Muscle of arm (tissue), 12 donors: ENCODE results near the gene MTFMT. TPM values are rescaled to one million over a fixed set of nuclear protein-coding genes. Genes with fewer than 3 reads are reported as not detected.
"Not testable (repeated sequence)": the region's sequence is repeated elsewhere in the genome, so short reads cannot be mapped to it uniquely, and the experiment has no call there.

Experiments
- DNase-seq: peaks from one replicate; pipeline ENCODE4 v3.0.0-alpha.2; 2013
- polyA plus RNA-seq, 12 donors: library from polyadenylated mRNA; unstranded; fragments of 120-200 nt; gene quantifications; one replicate each; pipeline ENCODE4 v1.2.1, GENCODE V29; 2013; ENCODE audit not compliant: insufficient read length in 12 of 12

Gene MTFMT
- polyA plus RNA-seq, 12 donors, result 8.2 to 13.0 (median 9.4) TPM; not detected in 2

- no peak for DNase-seq
These were observed 12.3 kb upstream of the MTFMT start for GRCh38 chr15:65041787-65042186.

- DNase-seq, result no peak
These were observed 11.0 kb upstream of the MTFMT start for GRCh38 chr15:65040461-65040860.

DNA sequence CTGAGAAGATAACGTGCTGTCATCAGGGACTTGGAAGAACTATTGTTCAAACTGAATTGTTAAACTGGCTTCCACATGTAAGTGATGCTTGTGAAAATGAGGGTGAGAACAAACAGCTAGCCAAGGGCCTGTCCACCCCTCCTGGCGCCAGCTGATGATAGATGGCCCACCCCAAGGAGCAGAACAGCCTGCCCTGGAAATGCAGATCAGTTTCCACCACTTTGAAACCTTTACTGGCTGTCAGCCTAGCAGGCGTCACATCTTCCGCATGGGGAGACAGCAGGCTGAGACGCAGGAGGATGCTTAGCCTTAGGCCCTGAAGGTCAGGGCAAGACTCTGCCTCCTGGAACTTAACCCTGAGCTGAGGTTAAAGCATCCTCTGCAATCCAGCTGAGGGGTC lies 9.4 kb upstream of the MTFMT start:
- DNase-seq, result no peak

GRCh38 chr15:65038428-65038827 lies 9.0 kb upstream of the MTFMT start:
- DNase-seq, result no peak

GRCh38 chr15:65037309-65037708 lies 7.9 kb upstream of the MTFMT start:
- DNase-seq, result no peak

- DNase-seq, result no peak
These were observed 5.3 kb upstream of the MTFMT start for GRCh38 chr15:65034719-65035118.

DNA sequence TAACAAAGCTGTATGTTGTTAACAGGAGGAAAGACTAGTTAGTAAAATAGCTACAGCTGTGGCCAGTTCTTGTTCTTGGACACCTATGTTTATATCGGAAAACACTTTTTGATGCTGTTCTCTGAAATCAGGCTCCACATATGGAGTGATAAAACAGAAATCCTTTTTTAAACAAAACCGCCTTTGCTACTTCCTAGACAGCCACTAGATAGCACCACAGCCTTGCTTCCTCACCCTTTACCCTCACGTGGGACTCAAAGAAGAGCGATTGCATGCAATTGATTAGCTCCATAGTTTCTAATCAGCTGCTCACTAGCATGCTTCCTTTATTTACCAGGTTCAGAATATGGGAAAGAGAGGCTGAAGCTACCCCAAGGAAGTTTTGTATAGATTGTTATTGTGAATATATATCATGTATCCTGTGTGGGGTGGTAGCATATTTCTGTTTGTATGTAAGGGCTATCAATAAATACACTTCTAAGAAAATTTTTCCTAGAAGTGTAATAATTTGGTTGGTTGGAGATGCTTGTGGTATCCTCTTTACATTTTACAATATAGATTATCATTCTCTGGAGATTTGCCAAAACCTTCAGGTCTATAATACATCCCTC lies 4.3 kb upstream of the MTFMT start:
- no peak for DNase-seq

DNA sequence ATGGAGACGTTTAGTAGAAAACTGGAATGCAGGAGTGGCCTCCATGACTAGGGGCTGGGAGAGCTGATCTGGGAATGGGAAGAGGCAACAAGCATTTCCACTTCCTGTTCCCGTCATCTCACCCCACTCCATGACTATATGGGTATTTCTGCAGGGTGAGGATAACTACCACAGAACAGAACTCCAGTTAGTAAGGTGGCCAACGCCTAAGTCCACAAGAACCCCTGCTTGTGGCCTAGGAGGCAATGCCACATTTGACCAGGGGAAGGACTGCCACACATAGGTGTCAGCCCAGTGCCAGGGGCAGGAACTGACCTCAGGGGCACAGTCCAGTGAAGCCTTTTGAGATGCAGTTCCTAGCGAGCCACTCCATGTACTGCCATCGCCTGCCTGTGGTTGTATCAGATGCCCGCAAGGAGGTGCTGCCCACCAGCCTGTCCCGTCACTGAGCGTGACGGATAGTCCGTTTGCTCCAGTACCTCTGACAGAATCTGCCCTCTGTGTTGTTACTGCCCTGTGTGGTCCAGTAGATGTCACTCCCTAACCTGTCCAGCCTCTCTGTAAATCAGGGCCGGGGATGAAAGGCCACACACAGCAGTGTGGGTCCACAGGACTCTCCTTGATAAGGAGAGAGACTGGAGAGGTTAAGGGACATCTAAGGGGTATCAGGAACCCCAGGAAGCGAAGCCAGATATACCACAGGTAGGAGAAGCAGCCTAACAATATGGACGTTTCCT lies 3.5 kb upstream of the MTFMT start:
- no peak for DNase-seq

DNA sequence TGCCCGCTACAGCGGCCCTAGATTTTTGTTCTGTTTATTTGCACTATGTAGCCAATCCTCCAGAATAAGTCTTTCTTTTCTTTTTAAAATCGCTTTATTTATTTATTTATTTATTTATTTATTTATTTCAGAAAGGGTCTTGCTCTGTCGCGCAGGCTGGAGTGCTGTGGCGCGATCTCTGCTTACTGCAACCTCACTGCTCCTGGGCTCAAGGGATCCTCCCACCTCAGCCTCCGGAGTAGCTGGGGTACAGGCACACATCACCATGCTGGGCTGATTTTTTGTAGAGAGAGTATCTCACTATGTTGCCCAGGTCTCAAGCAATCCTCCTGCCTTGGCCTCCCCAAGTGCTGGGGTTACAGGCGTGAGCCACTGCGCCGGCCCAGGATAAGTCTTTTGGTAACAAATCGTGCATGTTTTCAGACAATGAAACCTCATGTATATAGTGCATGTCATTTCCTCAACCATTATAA lies 333 bp upstream of the MTFMT start:
- no peak for DNase-seq

DNA sequence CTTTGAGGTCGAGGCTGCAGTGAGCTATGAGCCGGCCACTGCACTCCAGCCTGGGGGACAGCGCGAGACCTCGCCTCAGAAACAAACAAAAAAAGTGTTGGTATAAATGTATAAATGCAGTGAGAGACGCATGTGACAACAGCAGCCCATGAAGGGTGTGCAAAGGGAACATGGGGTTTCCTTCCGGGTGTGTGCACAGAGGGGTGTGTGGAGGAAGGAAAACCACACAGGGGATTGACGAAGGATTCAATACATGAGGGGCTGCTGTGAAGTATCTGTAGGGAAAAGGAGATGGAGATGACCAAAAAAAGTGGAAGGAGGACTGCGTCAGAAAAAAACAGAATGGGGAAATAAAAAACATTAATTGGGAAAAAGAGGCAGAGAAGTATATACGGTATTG lies 1.1 kb downstream of the MTFMT start:
- no peak for DNase-seq

GRCh38 chr15:65027593-65027992 lies 1.8 kb downstream of the MTFMT start:
- no peak for DNase-seq

- DNase-seq, result no peak
These were observed 2.7 kb downstream of the MTFMT start for GRCh38 chr15:65026756-65027155.

DNA sequence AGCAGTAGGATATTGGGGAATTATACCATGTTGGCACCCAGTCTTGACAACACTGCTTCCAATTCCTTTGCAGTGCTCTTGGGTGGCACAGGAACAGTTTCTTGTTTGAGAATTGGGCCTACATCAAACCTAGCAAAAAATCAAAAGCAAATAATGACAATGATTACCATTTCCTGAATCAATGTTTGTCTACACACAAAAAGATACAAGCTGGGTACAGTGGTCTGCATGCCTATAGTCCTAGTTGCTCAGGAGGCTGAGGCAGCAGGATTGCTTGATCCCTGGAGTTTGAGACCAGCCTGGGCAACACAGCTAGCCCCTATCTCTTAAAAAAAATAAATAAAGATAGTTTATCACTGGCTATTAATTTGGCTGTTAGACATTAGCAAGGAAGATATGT lies 8.0 kb downstream of the MTFMT start:
- no peak for DNase-seq

- DNase-seq, result no peak
These were observed 9.0 kb downstream of the MTFMT start for GRCh38 chr15:65020419-65020818.

DNA sequence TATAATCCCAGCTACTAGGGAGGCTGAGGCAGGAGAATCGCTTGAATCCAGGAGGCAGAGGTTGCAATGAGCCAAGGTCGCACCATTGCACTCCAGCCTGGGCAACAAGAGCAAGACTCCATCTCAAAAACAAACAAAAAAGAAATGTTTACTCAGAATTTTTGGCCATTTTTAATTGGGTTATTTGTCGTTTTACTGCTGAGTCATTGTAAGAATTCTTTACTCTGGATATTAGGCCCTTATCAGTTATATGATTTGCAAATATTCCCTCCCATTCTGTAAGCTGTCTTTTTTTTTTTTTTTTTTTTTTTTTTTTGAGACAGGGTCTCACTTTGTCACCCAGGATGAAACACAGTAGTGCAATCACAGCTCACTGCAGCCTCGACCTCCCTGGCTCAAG lies 18.2 kb downstream of the MTFMT start:
- not testable (repeated sequence) for DNase-seq

- DNase-seq, result no peak
These were observed 20.5 kb downstream of the MTFMT start for GRCh38 chr15:65008983-65009382.

GRCh38 chr15:65006876-65007275 lies 22.6 kb downstream of the MTFMT start:
- no peak for DNase-seq

DNA sequence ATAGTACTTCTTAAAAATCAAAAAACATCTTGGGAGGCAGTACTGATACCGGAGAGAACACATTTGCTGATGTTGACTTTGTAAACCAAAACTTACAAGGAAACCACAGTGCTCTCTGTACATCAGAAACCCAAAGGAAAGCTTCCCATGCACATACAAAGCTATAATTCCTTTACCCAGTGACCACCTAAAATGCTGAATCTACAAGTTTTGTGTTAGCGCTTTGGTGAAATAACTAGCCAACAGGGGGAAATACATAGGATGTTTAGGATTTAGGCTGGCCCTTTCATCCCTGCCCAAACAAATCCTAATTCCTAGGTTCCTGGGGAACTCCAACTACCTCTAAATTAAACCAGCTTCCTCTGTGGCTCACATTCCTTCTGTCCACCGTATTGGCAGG lies 24.4 kb downstream of the MTFMT start:
- DNase-seq, result no peak

DNA sequence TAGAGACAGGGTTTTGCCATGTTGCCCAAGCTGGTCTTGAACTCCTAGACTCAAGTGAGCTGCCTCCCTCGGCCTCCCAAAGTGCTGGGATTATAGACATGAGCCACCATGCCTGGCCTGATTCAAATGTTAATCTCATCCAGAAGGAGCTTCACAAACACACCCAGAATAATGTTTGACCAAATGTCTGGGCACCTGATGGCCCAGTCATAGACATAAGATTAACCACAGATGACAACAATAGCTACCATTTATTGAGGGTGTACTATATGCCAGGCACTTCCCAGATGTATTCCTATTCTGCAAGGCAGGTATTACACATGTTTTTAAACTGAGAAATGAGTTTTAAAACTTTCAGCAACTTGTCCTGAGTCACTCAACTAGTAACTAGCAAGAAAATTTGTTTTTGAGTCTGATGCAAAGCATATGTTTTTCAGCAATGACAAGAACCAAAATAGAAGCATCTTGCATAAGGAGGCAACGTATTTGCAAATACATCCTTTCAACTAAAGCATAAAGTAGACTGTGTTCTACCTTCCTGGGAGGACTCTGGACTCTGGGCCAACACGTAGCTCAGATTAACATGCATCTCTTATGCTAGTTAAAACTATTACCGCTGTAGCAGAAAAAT lies 31.6 kb downstream of the MTFMT start:
- DNase-seq, result no peak

- no peak for DNase-seq
These were observed 32.4 kb downstream of the MTFMT start for GRCh38 chr15:64997066-64997465.

- no peak for DNase-seq
These were observed 36.1 kb downstream of the MTFMT start for GRCh38 chr15:64993290-64993689.

DNA sequence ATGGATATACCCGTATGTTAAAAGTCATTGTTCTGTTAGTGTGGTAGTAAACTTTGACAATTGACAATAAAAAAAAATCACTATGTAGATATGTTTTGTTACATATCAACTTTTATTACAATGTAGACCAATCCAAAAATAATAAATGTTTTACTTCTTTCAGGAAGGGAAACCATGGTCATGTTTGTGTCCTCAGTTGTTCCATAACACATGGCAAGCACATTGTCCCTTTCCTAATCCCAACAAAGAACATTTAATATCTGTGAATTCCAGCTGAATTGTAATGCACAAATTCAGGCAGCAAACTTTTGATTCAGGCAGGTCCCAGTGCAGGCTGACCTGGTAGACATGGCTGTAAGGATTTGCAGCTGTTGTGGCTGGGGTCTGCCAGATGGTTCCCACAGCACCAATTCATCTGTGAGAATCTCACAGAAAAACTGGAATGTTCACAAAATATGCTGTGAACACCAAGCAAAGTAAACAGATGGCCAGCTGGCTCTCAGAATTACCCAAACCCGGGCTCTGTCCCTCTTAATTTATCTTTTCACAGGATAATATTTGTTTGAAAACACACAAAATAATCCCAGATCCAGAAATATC lies 37.8 kb downstream of the MTFMT start:
- DNase-seq, result peak; percentile 83

DNA sequence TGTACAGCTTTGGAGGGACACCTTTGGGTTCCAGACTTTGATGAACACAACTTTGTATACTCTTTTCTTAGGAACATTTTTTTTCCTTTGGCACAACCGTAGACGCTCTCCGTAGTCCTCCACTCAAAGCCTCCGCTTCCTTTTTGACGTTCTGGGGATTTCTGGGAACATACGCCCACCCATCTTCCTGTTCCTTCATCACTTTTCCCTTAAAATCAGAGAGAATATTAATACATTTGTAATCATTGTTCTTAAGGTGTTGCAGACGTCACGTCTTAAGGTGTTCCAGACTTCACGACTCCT lies 39.3 kb downstream of the MTFMT start:
- no peak for DNase-seq
